ENCODE results near the gene AMH. TPM values are rescaled to one million over a fixed set of nuclear protein-coding genes. Genes with fewer than 3 reads are reported as not detected.
A peak's percentile ranks its signal among the peaks of the same experiment; 100 is the strongest.

The AMH gene
- total RNA-seq, 6 donors from 2014 or later, result 1.1 to 6.3 (median 3.2) TPM

- no peak for ATAC-seq (ENCODE audit: low FRiP score in 2 of 2)
- 41 to 56% methylated on average over 6 of the region's 6 CpGs for WGBS, 2 donors
- Histone ChIP-seq H3K27ac (peak overlapping the region; percentile 98 to 99 (median 98)), H3K36me3 (peaks cover 8 to 40% (median 31%) of the 10 kb centered on the region in 4 donors), H3K4me1 (peaks cover 41 to 59% (median 42%) of the 10 kb centered on the region in 4 donors), H3K9me3 (no peaks in the 10 kb centered on the region), H3K27me3 (no peaks in the 10 kb centered on the region), H3K4me3 (peak overlapping the region; percentile 77 to 97 (median 88))
- no peak for DNase-seq
- no peak for TF ChIP-seq POLR2AphosphoS5 (IDR thresholded peaks at IDR 0.05)
- no peak for TF ChIP-seq EP300 (IDR thresholded peaks at IDR 0.05)
- TF ChIP-seq CTCF (IDR thresholded peaks at IDR 0.05), result no peak
- TF ChIP-seq POLR2A (IDR thresholded peaks at IDR 0.05), result no peak
These were observed 14.1 kb upstream of the AMH start for GRCh38 chr19:2234996-2235380.

GRCh38 chr19:2235381-2236063 lies 13.6 kb upstream of the AMH start:
- peak; percentile 4 to 5 for ATAC-seq (ENCODE audit: low FRiP score in 2 of 2)
- H3K27me3 ChIP-seq, result no peaks in the 10 kb centered on the region
- H3K27ac ChIP-seq, result peak overlapping the region; percentile 98 to 99 (median 98)
- peaks cover 4 to 35% (median 26%) of the 10 kb centered on the region in 4 donors for H3K36me3 ChIP-seq
- no peaks in the 10 kb centered on the region for H3K9me3 ChIP-seq
- DNase-seq, result peak in 1 of 2 donors; percentile 74
- TF ChIP-seq POLR2A (IDR thresholded peaks at IDR 0.05) (peak in 1 of 4 donors; percentile 22), EP300 (IDR thresholded peaks at IDR 0.05) (no peak), CTCF (IDR thresholded peaks at IDR 0.05) (peak in 1 of 6 experiments; percentile 10)
- H3K4me1 ChIP-seq, result peaks cover 46 to 64% (median 48%) of the 10 kb centered on the region in 4 donors
- 1% methylated on average over 16 of the region's 48 CpGs; no CpG with 5 or more reads in 1 of the 2 donors for WGBS, 2 donors
- peak overlapping the region; percentile 77 to 97 (median 88) for H3K4me3 ChIP-seq

- no peak for ATAC-seq (ENCODE audit: low FRiP score in 2 of 2)
- peaks cover 51 to 69% (median 52%) of the 10 kb centered on the region in 4 donors for H3K4me1 ChIP-seq
- H3K9me3 ChIP-seq, result no peaks in the 10 kb centered on the region
- peaks cover 4 to 30% (median 21%) of the 10 kb centered on the region in 4 donors for H3K36me3 ChIP-seq
- TF ChIP-seq POLR2A (IDR thresholded peaks at IDR 0.05), result peak in 1 of 4 donors; percentile 1
- no peak for TF ChIP-seq CTCF (IDR thresholded peaks at IDR 0.05)
- peak overlapping the region; percentile 77 to 97 (median 88) for H3K4me3 ChIP-seq
- WGBS, 2 donors, result no CpG with 5 or more reads among the region's 28 CpGs
- DNase-seq, result no peak
- H3K27ac ChIP-seq, result peak overlapping the region; percentile 98 to 99 (median 98)
- no peaks in the 10 kb centered on the region for H3K27me3 ChIP-seq
These were observed 13.1 kb upstream of the AMH start for GRCh38 chr19:2236064-2236313.

GRCh38 chr19:2236314-2237050 lies 12.6 kb upstream of the AMH start, which contains the start of the genes PLEKHJ1 and SF3A2:
Gene PLEKHJ1, minus strand, starts transcription at chr19:2236329. Its CDS starts 81 bp downstream, at chr19:2236248.
Gene SF3A2, plus strand, starts transcription at chr19:2236824. Its CDS starts 6,595 bp downstream, at chr19:2243419.
- DNase-seq, result peak; percentile 95 to 99
- 0 to 1% methylated on average over 38 to 58 of the region's 80 CpGs for WGBS, 2 donors
- ATAC-seq (ENCODE audit: low FRiP score in 2 of 2), result peak; percentile 95
- no peaks in the 10 kb centered on the region for H3K27me3 ChIP-seq
- H3K9me3 ChIP-seq, result no peaks in the 10 kb centered on the region
- H3K4me3 ChIP-seq, result peak within 1 kb of the TSS; percentile 77 to 97 (median 88)
- H3K4me1 ChIP-seq, result peaks cover 56 to 74% (median 57%) of the 10 kb centered on the region in 4 donors
- H3K36me3 ChIP-seq, result peaks cover 4 to 25% (median 18%) of the 10 kb centered on the region in 4 donors
- peak within 1 kb of the TSS; percentile 98 to 99 (median 98) for H3K27ac ChIP-seq
- no peak for TF ChIP-seq EP300 (IDR thresholded peaks at IDR 0.05)
- peak; percentile 99 to 100 (median 100) for TF ChIP-seq CTCF (IDR thresholded peaks at IDR 0.05)
- peak; percentile 90 to 91 for TF ChIP-seq POLR2AphosphoS5 (IDR thresholded peaks at IDR 0.05)
- peak in 2 of 4 donors; percentile 57 to 81 for TF ChIP-seq POLR2A (IDR thresholded peaks at IDR 0.05)

All from upper lobe of left lung (tissue), 6 donors.